ACC112 (cell line): ENCODE results near the gene HENMT1.
A peak's percentile ranks its signal among the peaks of the same experiment; 100 is the strongest.
"Not testable (repeated sequence)": the region's sequence is repeated elsewhere in the genome, so short reads cannot be mapped to it uniquely, and the experiment has no call there.

Experiments used
- H2AFZ ChIP-seq: fragments of 200-600 bp; sonication (generic); one replicate; pipeline ENCODE4 v1.6.0; 2017; ENCODE audit warnings: antibody characterized with exemption, low read length; ENCODE audit not compliant: unreplicated experiment
- H3K27ac ChIP-seq: fragments of 200-600 bp; sonication (generic); 2 replicates; pipeline ENCODE4 v1.5.1; 2014; ENCODE audit warnings: low read depth, mild to moderate bottlenecking, antibody characterized with exemption, low read length, moderate library complexity
- H3K27me3 ChIP-seq: fragments of 200-600 bp; sonication (generic); 2 replicates; pipeline ENCODE4 v1.6.1; 2014; ENCODE audit warnings: mild to moderate bottlenecking, antibody characterized with exemption, low read length, moderate library complexity, mixed read lengths; ENCODE audit not compliant: insufficient read depth
- H3K36me3 ChIP-seq: fragments of 200-600 bp; sonication (generic); 2 replicates; pipeline ENCODE4 v1.6.1; 2016; ENCODE audit warnings: mild to moderate bottlenecking, antibody characterized with exemption, low read length, moderate library complexity, mixed read lengths; ENCODE audit not compliant: insufficient read depth
- H3K4me1 ChIP-seq: fragments of 200-600 bp; sonication (generic); one replicate; pipeline ENCODE4 v1.6.1; 2016; ENCODE audit warnings: low read length, mixed read lengths; ENCODE audit not compliant: insufficient read depth, unreplicated experiment, control insufficient read depth
- H3K4me3 ChIP-seq: fragments of 200-600 bp; sonication (generic); 2 replicates; pipeline ENCODE4 v1.5.1; 2014; ENCODE audit warnings: mild to moderate bottlenecking, low read depth, low read length
- H3K79me2 ChIP-seq: fragments of 200-600 bp; sonication (generic); one replicate; pipeline ENCODE4 v1.6.0; 2016; ENCODE audit warnings: low read length; ENCODE audit not compliant: control insufficient read depth, unreplicated experiment, insufficient read depth

The HENMT1 gene

GRCh38 chr1:108692724-108693655 lies 32.1 kb upstream of the HENMT1 start:
- peak overlapping the region; percentile 93 for H3K4me3 ChIP-seq
- H3K79me2 ChIP-seq, result peaks cover 67% of the 10 kb centered on the region
- H3K36me3 ChIP-seq, result peaks cover 30% of the 10 kb centered on the region
- peak overlapping the region; percentile 17 for H2AFZ ChIP-seq
- no peaks in the 10 kb centered on the region for H3K27me3 ChIP-seq
- H3K27ac ChIP-seq, result peak overlapping the region; percentile 87
- H3K4me1 ChIP-seq, result peaks cover 15% of the 10 kb centered on the region

GRCh38 chr1:108691942-108692723 lies 31.2 kb upstream of the HENMT1 start, which contains the start of gene PRPF38B:
TSS of gene PRPF38B (plus strand) at chr1:108692310. CDS start at chr1:108692592, 282 bp downstream.
- peaks cover 15% of the 10 kb centered on the region for H3K4me1 ChIP-seq
- H3K27ac ChIP-seq, result peak within 1 kb of the TSS; percentile 87
- H3K79me2 ChIP-seq, result peaks cover 59% of the 10 kb centered on the region
- no peaks in the 10 kb centered on the region for H3K27me3 ChIP-seq
- H3K4me3 ChIP-seq, result peak within 1 kb of the TSS; percentile 93
- H2AFZ ChIP-seq, result peak within 1 kb of the TSS; percentile 69
- peaks cover 21% of the 10 kb centered on the region for H3K36me3 ChIP-seq

- Histone ChIP-seq H3K4me3 (peak overlapping the region; percentile 93), H3K27ac (peak overlapping the region; percentile 87; the same call in 1 of the 2 replicates), H3K27me3 (no peaks in the 10 kb centered on the region), H3K36me3 (peaks cover 13% of the 10 kb centered on the region), H2AFZ (peak overlapping the region; percentile 69), H3K79me2 (peaks cover 51% of the 10 kb centered on the region), H3K4me1 (peaks cover 18% of the 10 kb centered on the region)
These were observed 30.4 kb upstream of the HENMT1 start for GRCh38 chr1:108691128-108691941.

DNA sequence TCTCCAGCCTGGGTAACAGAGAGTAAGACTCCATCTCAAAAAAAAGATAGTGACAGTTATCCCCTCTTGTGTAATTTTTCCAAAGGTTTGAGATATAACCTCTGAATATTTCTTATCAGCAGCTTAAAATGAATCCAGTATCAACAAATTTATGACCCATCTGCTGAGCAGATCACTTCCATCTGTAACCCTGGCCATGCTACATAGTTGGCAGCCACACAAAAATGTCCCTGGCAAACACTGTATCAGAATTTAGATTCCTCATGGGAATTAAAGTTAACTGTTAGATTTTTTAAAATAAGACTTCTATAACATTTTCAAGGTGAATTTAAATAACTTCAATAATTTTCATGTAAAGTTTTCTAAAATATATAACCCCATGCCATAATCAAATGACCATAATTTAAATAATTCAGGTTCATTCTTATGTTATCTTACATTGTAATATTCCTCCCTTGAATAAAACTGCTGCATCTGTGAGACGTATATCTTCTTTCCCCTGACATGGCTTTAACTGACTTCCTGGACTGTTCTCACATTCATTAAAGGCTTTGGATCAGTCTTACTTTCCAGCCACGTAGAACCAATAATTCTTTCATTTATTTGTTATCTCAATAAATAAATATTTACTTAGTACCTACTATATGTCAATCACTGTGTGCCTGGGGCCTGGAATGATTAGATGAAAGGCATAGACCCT lies 25.9 kb upstream of the HENMT1 start:
- Histone ChIP-seq H3K79me2 (peaks cover 7% of the 10 kb centered on the region), H3K27me3 (no peaks in the 10 kb centered on the region), H3K4me1 (peaks cover 15% of the 10 kb centered on the region), H2AFZ (no peak overlapping the region), H3K36me3 (no peaks in the 10 kb centered on the region), H3K4me3 (no peak overlapping the region), H3K27ac (no peak overlapping the region)

GRCh38 chr1:108685529-108685928 lies 24.6 kb upstream of the HENMT1 start:
- no peak overlapping the region for H3K4me3 ChIP-seq
- H3K79me2 ChIP-seq, result no peaks in the 10 kb centered on the region
- no peak overlapping the region for H3K27ac ChIP-seq
- H3K4me1 ChIP-seq, result peaks cover 6% of the 10 kb centered on the region
- H2AFZ ChIP-seq, result no peak overlapping the region
- H3K36me3 ChIP-seq, result no peaks in the 10 kb centered on the region
- H3K27me3 ChIP-seq, result no peaks in the 10 kb centered on the region

DNA sequence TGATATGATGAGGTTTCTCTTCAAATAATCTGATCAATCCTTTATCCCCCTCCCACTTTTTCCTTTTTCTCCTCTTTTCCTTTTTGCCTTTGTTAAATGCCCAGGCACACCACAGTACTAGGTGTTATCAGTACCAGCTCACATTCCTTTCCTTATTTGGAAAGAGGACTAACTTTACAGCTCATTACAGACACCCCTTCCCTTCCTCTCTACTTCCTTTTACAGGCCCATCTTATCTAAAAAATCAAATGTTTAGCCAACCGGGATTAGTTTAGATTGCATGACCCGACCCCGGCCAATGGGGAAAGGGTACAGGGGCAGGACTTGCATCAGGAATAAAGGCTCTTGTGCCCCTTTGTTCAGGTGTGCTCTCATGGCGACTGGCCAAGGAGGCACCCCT lies 20.8 kb upstream of the HENMT1 start:
- H3K4me1 ChIP-seq, H3K36me3 ChIP-seq, H2AFZ ChIP-seq, H3K79me2 ChIP-seq, H3K27ac ChIP-seq, H3K4me3 ChIP-seq, H3K27me3 ChIP-seq: not testable (repeated sequence)

DNA sequence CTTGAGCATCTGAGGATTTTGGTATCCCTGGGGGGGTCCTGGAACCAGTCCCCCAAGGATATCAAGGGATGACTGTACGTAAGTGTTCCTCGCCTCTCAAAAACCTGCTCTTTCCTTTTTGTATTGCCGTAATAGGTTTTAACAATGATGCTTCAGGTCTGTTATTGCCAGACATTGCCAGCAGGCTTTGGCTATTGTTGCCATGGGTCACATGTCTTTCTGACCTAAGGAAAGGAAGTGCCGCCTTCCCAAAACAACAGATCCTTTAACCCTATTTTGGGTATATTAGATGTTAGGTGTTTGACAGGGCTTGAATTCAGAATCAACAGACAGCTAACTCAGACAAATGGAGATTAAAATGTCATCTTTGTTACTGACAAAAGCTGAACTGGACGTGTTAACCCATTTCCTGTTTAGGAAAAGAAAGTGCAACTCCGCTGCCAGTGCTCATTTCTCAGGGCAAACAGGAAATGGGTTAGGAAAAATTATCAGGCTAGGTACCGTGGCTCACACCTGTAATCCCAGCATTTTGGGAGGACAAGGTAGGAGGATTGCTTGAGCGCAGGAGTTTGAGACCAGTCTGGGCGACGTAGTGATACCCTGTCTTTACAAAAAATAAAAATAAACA lies 18.8 kb upstream of the HENMT1 start:
- Histone ChIP-seq H2AFZ (no peak overlapping the region), H3K27ac (no peak overlapping the region), H3K4me1 (no peaks in the 10 kb centered on the region), H3K4me3 (no peak overlapping the region), H3K79me2 (no peaks in the 10 kb centered on the region), H3K36me3 (no peaks in the 10 kb centered on the region), H3K27me3 (no peaks in the 10 kb centered on the region)

- H3K4me3 ChIP-seq, result no peak overlapping the region
- no peak overlapping the region for H3K27ac ChIP-seq
- H2AFZ ChIP-seq, result no peak overlapping the region
- no peaks in the 10 kb centered on the region for H3K4me1 ChIP-seq
- H3K36me3 ChIP-seq, result no peaks in the 10 kb centered on the region
- no peaks in the 10 kb centered on the region for H3K27me3 ChIP-seq
- H3K79me2 ChIP-seq, result no peaks in the 10 kb centered on the region
These were observed 17.8 kb upstream of the HENMT1 start for GRCh38 chr1:108678706-108679105.

DNA sequence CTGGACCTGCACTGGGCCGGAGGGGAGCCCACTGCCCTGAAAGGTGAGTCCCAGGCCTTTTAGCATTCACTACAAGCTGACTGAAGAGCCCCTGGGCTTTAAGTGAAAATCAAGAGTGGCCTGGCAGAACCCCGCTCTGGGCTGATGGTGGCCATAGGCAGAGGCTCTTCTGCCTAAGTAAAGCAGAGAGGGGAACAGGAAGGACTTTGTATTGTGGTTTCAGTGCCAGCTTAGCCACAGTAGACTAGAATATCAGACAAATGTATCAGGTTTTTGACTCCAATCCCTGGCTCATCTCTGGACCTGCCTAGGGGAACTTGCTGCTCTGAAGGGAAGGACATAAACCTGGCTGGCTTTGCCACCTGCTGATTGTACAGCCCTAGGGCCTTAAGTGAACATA lies 10.2 kb upstream of the HENMT1 start:
- Histone ChIP-seq H3K4me1 (no peaks in the 10 kb centered on the region), H2AFZ (no peak overlapping the region), H3K27ac (no peak overlapping the region), H3K36me3 (no peaks in the 10 kb centered on the region), H3K4me3 (no peak overlapping the region), H3K27me3 (peaks cover 5% of the 10 kb centered on the region; the same call in 1 of the 2 replicates), H3K79me2 (no peaks in the 10 kb centered on the region)
